Endothelial cell of umbilical vein (primary cell): ENCODE results near the gene RNASET2.

Experiments used
- CTCF ChIP-seq, 2 donors: IDR thresholded peaks; 1 replicate in 1 of 2; 2 replicates in 1 of 2; pipeline ENCODE4 v1.5.1; 2011; ENCODE audit warnings: low read length in 2 of 2, mild to moderate bottlenecking in 2 of 2, moderate library complexity in 2 of 2, control low read depth in 1 of 2, inconsistent platforms in 1 of 2, low read depth in 1 of 2; ENCODE audit not compliant: insufficient read depth in 1 of 2; ENCODE audit errors: extremely low read depth in 1 of 2
- EZH2 ChIP-seq: IDR thresholded peaks from 2 replicates; pipeline ENCODE4 v1.6.1; 2012; ENCODE audit warnings: borderline replicate concordance, low read depth, mild to moderate bottlenecking, moderate library complexity, low read length, inconsistent platforms; ENCODE audit not compliant: severe bottlenecking
- MAX ChIP-seq: IDR thresholded peaks from 2 replicates; pipeline ENCODE4 v1.6.1; 2011; ENCODE audit not compliant: insufficient read depth, insufficient read length
- POLR2A ChIP-seq: IDR thresholded peaks from 2 replicates; pipeline ENCODE4 v1.6.1; 2012; ENCODE audit warnings: low read depth, mild to moderate bottlenecking, control low read depth, low read length

GRCh38 chr6:166955865-166956443, 396 bp downstream of the RNASET2 start:
- TF ChIP-seq CTCF (IDR thresholded peaks at IDR 0.05; ENCODE audit: extremely low read depth in 1 of 2, insufficient read depth in 1 of 2, low read depth in 1 of 2, low read length in 2 of 2) (no peak), POLR2A (no peak), MAX (no peak), EZH2 (no peak)
